GM18499 (cell line): ENCODE measurements around the gene CR1L.
"Not testable (repeated sequence)": the region's sequence is repeated elsewhere in the genome, so short reads cannot be mapped to it uniquely, and the experiment has no call there.

ENCODE experiments used
- ATAC-seq: cut with Tn5 transposase; IDR thresholded peaks from one replicate; pipeline ENCODE4 v1.9.1; 2021; ENCODE audit warnings: moderate number of reproducible peaks; ENCODE audit not compliant: insufficient read depth, unreplicated experiment

Gene CR1L

GRCh38 chr1:207676153-207676552 lies 31.2 kb downstream of the CR1L start:
- no peak for ATAC-seq

GRCh38 chr1:207680590-207681388 lies 35.9 kb downstream of the CR1L start:
- ATAC-seq, result not testable (repeated sequence)

GRCh38 chr1:207682872-207683434 lies 38.0 kb downstream of the CR1L start:
- not testable (repeated sequence) for ATAC-seq

DNA sequence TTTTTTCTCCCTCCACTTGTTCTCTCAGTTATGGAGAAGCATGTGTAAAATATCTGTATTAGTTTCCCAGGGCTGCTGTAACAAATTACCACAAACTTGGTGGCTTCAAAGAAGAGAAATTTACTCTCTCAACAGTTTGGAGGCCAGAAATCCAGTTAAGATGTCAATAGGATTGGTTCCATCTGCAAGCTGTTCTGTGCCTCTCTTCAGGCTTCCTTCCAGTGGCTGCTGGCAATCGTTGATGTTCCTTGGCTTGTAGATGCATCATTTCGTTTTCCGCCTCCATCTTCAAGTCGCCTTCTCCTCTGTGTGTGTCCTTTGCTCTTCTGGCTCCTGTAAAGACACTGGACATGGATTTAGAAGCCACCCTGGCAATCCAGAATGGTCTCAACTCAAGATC lies 45.6 kb downstream of the CR1L start:
- ATAC-seq, result not testable (repeated sequence)

DNA sequence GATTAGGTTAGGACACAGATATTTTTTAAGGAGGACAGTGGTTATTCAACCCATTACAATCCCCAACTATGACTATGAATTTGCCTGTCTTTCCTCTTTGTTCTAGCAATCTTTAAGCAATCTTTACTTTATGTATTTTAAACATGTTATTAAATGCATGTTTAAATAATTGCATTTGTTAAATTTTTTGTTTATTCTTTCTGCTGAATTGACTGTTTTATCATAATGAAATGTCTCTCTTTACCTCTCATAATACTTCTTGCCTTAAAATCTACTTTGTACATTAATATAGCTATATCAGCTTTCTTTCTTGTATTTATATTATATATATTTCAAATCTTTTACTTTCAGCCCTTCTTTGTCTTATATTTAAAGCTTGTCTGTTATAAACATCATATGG lies 46.1 kb downstream of the CR1L start:
- no peak for ATAC-seq

DNA sequence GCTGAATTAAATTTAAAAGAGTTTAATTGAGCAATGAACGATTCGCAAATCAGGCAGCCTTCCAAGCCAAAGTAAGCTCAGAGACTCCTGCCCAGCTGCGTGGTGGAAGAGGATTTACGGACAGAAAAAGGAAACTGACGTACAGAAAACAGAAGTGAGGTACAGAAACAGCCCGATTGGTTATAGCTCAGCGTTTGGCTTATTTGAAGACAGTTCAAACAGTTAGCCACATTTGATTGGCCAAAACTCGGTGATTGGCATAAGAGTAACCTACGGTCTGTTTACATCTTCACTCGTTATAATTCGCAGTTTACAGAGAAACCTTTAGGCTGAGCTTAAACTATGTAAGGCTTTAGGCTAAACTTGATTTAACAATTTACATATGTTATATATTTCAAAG lies 46.9 kb downstream of the CR1L start:
- no peak for ATAC-seq

DNA sequence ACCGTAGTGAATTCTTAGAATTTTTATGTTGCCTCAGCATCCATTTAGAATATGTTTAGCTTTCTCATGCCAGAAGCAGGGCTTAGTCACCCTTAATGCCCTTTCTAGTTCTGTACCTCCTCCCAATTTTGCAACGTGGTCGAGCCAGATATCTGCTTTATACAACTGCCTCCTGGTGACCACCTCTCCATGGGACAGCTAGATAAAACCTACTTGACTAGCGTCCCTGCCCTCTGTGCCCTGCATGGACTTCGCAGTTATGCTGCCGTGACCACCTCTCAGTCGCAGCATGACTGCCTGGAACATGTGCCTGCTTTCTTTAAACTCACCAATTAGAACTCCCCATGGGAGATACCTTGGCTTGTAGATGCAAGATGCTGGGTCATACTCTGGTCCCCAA lies 47.4 kb downstream of the CR1L start:
- not testable (repeated sequence) for ATAC-seq

GRCh38 chr1:207695891-207696290 lies 51.0 kb downstream of the CR1L start:
- no peak for ATAC-seq

- ATAC-seq, result no peak
Observed at GRCh38 chr1:207698822-207699483, 54.0 kb downstream of the CR1L start.

DNA sequence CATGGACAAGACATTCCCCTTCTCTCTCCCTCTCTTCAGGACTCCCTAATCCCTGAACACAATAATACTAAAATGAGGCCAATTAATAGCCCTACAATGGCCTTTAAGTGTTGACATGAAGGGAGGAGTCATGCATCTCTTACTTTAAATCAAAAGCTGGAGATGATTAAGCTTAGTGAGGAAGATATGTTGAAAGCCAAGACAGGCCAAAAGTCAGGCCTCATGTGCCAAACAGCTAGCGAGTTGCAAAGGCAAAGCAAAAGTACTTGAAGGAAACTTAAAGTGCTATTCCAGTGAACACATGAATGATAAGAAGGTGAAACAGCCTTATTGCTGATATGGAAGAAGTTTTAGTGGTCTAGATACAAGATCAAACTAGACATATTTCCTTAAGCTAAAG lies 57.4 kb downstream of the CR1L start:
- ATAC-seq, result no peak

- no peak for ATAC-seq
Observed at GRCh38 chr1:207703712-207704111, 58.8 kb downstream of the CR1L start.

- not testable (repeated sequence) for ATAC-seq
Observed at GRCh38 chr1:207708004-207708403, 63.1 kb downstream of the CR1L start.

GRCh38 chr1:207711285-207711684 lies 66.4 kb downstream of the CR1L start:
- no peak for ATAC-seq

DNA sequence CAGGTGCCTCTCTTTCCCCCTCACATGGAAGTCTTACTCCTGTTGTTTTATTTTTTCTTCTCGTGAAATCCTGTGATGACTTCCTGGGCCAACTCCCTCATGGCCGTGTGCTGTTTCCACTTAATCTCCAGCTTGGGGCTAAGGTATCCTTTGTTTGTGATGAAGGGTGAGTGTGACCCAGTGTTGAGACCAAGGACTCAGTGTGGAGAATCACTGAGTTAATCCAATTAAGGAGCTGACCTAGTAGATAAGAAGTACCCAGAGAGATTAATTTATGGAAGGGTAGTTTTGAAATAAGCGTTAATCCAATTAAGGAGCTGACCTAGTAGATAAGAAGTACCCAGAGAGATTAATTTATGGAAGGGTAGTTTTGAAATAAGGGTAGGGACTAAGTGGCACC lies 67.8 kb downstream of the CR1L start:
- not testable (repeated sequence) for ATAC-seq

GRCh38 chr1:207713529-207713928 lies 68.6 kb downstream of the CR1L start:
- no peak for ATAC-seq

- ATAC-seq, result no peak
Observed at GRCh38 chr1:207719234-207719633, 74.3 kb downstream of the CR1L start.

DNA sequence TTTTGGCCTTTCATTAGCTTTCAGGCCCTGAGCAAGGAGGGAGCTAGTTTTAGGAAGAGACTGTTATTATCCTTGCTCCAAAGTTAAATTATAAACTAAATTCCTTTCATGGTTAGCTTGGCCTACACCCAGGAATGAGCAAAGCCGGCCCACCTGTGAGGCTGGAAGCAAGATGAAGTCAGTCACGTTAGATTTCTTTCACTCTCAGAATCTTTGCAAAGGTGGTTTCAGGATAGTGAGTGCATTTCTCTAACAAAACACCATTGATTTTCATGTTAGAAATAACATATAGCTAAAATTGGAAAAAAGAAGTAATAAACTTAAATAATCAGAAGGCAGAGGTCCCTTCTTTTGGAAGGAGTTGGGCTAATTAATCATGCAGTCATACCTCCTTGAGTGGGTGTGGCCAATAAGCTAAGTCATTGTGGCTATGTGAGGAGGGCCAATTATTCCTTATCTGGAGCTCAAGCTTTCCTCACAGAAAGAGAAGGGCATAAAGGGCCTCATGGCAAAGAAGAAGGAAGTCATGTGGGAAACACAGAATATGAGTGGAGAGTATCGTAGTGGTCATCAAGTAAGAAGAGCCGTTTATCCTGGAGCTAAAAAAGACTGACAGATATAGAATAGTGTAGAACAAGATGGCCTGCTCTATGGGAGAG lies 83.4 kb downstream of the CR1L start:
- not testable (repeated sequence) for ATAC-seq

GRCh38 chr1:207737503-207738157 lies 92.7 kb downstream of the CR1L start:
- not testable (repeated sequence) for ATAC-seq

GRCh38 chr1:207738158-207738659 lies 93.3 kb downstream of the CR1L start:
- not testable (repeated sequence) for ATAC-seq

DNA sequence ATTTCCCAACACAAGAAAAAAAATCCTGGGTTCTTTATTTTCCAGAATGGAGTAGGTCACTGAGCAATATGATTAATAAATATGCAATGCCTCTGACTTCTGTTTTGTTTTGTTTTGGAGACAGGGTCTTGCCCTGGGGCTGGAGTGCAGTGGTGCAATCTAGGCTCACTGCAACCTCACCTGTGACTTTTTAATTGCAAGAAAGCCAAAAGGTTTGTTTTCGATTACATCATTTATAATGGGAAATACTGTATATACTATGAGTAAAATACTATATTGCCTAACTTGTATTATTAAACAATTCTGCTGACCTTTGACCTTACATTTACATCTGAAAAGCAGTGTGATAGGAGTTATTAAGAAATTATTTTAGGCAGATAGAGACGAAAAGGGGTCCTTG lies 95.3 kb downstream of the CR1L start:
- no peak for ATAC-seq
